OCI-LY1 (cell line): ENCODE results near the gene CLEC16A.

Source experiments
- EZH2 ChIP-seq: fragments of 200-600 bp; sonication (generic), shearing (Covaris generic); IDR thresholded peaks from 2 replicates; pipeline ENCODE4 v1.8.0; 2017; ENCODE audit warnings: borderline replicate concordance, mixed run types, mild to moderate bottlenecking, antibody characterized with exemption, low read length, moderate library complexity, mixed read lengths
- TF ChIP-seq, protein P1 (sequence below): fragments of 200-600 bp; sonication (generic), shearing (Covaris generic); IDR thresholded peaks from 2 replicates; pipeline ENCODE4 v1.5.1; 2017; ENCODE audit warnings: mild to moderate bottlenecking, antibody characterized with exemption, low read length, moderate library complexity, mixed read lengths

DNA sequence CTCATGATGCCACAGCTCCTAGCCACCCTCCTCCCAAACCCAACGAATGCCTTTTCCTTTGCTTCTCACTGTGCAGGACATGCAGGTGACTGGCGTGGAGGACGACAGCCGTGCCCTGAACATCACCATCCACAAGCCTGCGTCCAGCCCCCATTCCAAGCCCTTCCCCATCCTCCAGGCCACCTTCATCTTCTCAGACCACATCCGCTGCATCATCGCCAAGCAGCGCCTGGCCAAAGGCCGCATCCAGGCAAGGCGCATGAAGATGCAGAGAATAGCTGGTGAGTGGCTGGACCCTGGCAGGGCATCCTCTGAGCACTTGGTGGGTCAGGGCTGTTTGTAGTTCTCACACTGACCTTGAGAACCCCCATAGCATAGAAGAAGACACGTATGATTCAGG, 179.3 kb downstream of the CLEC16A start:
- TF ChIP-seq, protein P1, sequence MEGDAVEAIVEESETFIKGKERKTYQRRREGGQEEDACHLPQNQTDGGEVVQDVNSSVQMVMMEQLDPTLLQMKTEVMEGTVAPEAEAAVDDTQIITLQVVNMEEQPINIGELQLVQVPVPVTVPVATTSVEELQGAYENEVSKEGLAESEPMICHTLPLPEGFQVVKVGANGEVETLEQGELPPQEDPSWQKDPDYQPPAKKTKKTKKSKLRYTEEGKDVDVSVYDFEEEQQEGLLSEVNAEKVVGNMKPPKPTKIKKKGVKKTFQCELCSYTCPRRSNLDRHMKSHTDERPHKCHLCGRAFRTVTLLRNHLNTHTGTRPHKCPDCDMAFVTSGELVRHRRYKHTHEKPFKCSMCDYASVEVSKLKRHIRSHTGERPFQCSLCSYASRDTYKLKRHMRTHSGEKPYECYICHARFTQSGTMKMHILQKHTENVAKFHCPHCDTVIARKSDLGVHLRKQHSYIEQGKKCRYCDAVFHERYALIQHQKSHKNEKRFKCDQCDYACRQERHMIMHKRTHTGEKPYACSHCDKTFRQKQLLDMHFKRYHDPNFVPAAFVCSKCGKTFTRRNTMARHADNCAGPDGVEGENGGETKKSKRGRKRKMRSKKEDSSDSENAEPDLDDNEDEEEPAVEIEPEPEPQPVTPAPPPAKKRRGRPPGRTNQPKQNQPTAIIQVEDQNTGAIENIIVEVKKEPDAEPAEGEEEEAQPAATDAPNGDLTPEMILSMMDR: no peak
- TF ChIP-seq EZH2: no peak
